ENCODE measurements around the gene RFC4. TPM values are rescaled to one million over a fixed set of nuclear protein-coding genes. Genes with fewer than 3 reads are reported as not detected.

RFC4 gene
- total and polyA plus RNA-seq, 9 of the 15 experiments (the other 6 are each of a cell fraction or from before 2014, with no cell fraction given): 105 to 227 (median 180) TPM

GRCh38 chr3:186815435-186815834 lies 9.2 kb upstream of the RFC4 start (continued):
- TF ChIP-seq MEF2D (tag; conservative IDR thresholded peaks at IDR 0.05; ENCODE audit: low read depth): no peak
- no peak for TF ChIP-seq MTA3 (IDR thresholded peaks at IDR 0.05; ENCODE audit: borderline replicate concordance)
- no peak for TF ChIP-seq GTF2E2 (tag; IDR thresholded peaks at IDR 0.05)
- TF ChIP-seq EP300 (IDR thresholded peaks at IDR 0.05; ENCODE audit: low read length): 0 out of 2 replicates have a peak, but pooled peaks have one; percentile 27
- TF ChIP-seq ELF2 (CRISPR knock-in tag; IDR thresholded peaks at IDR 0.05): no peak
- TF ChIP-seq DACH1 (IDR thresholded peaks at IDR 0.05; ENCODE audit: partially characterized antibody): no peak
- no peak for TF ChIP-seq ZNF24 (IDR thresholded peaks at IDR 0.05)
- no peak for TF ChIP-seq RB1 (IDR thresholded peaks at IDR 0.05; ENCODE audit: low read depth)
- TF ChIP-seq HDAC3 (IDR thresholded peaks at IDR 0.05; ENCODE audit: borderline replicate concordance, partially characterized antibody): no peak
- peak; percentile 74 for TF ChIP-seq MAFF (IDR thresholded peaks at IDR 0.05; ENCODE audit: low read length)
- peak; percentile 59; the same call in 1 of the 2 replicates for TF ChIP-seq JUND (IDR thresholded peaks at IDR 0.05; ENCODE audit: borderline replicate concordance, low read depth, low read length)
- TF ChIP-seq JUND (tag; IDR thresholded peaks at IDR 0.05; ENCODE audit: borderline replicate concordance, low read depth, low read length): peak; percentile 49; the same call in 1 of the 3 replicates
- no peak for TF ChIP-seq ZNF347 (CRISPR knock-in tag; IDR thresholded peaks at IDR 0.05; ENCODE audit: low read depth)
- no peak for TF ChIP-seq FOXA1 (IDR thresholded peaks at IDR 0.05; ENCODE audit: borderline replicate concordance)
- TF ChIP-seq NUFIP1 (IDR thresholded peaks at IDR 0.05; ENCODE audit: partially characterized antibody): no peak
- no peak for TF ChIP-seq ZBTB12 (CRISPR knock-in tag; IDR thresholded peaks at IDR 0.05)
- no peak for TF ChIP-seq HDAC2 (IDR thresholded peaks at IDR 0.05)
- no peak for TF ChIP-seq UBTF (IDR thresholded peaks at IDR 0.05; ENCODE audit: borderline replicate concordance in 1 of 2, low read depth in 2 of 2, low read length in 2 of 2)
- peak; percentile 16 to 30; a peak in 1 of 4 replicates for TF ChIP-seq KDM1A (IDR thresholded peaks at IDR 0.05)

Data from K562 (cell line).